Adrenal gland (tissue), 5 donors: ENCODE data around the gene NCBP1.

Experiments used
- POLR2A ChIP-seq, 2 donors: fragments of 450-650 bp; IDR thresholded peaks; one replicate each; pipeline ENCODE4 v1.6.1; 2017; ENCODE audit warnings: antibody characterized with exemption in 2 of 2, mild to moderate bottlenecking in 2 of 2, moderate library complexity in 1 of 2
- TF ChIP-seq, protein P1 (sequence below), 6 experiments: fragments of 450-650 bp in 4 of 6; fragments of 200-600 bp in 2 of 6; sonication (generic) in 1 of 6; IDR thresholded peaks; 1 replicate in 5 of 6; 2 replicates in 1 of 6; pipeline versions ENCODE4 v1.5.1 to v1.8.0; 2016 to 2021; ENCODE audit warnings: antibody characterized with exemption in 6 of 6, mild to moderate bottlenecking in 2 of 6, moderate library complexity in 1 of 6
- donor health status: DM: no; HTN: no; CAD: no.

DNA sequence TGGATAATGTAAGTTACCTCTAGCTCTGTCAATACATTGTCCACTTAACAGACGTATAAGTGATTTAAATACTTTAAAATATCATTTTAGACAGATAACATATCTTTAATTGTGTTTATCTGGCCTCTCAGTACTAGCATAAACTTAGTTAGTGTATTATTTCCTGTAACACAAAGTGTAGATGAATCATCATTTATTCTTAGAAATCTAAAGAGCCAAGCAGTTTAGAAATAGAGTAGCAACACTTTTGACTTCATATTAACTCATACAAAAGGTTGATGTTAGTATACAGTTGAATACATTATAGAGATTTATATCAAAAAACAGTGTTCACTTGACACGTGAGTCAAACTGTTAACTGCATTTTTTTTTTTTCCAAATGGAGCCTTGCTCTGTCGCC, 18.0 kb downstream of the NCBP1 start:
- TF ChIP-seq POLR2A (IDR thresholded peaks at IDR 0.05) = no peak
- TF ChIP-seq, protein P1, sequence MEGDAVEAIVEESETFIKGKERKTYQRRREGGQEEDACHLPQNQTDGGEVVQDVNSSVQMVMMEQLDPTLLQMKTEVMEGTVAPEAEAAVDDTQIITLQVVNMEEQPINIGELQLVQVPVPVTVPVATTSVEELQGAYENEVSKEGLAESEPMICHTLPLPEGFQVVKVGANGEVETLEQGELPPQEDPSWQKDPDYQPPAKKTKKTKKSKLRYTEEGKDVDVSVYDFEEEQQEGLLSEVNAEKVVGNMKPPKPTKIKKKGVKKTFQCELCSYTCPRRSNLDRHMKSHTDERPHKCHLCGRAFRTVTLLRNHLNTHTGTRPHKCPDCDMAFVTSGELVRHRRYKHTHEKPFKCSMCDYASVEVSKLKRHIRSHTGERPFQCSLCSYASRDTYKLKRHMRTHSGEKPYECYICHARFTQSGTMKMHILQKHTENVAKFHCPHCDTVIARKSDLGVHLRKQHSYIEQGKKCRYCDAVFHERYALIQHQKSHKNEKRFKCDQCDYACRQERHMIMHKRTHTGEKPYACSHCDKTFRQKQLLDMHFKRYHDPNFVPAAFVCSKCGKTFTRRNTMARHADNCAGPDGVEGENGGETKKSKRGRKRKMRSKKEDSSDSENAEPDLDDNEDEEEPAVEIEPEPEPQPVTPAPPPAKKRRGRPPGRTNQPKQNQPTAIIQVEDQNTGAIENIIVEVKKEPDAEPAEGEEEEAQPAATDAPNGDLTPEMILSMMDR (IDR thresholded peaks at IDR 0.05) = no peak
